ENCODE results near the gene SIRT2. TPM values are rescaled to one million over a fixed set of nuclear protein-coding genes. Genes with fewer than 3 reads are reported as not detected.

The SIRT2 gene
- total and polyA plus RNA-seq, 2 of the 8 experiments (the other 6 are each of a cell fraction or from before 2014, with no cell fraction given), result 6.5 to 10.0 TPM

- no peak overlapping the region for H3K14ac ChIP-seq (ENCODE audit: insufficient read length)
- 87% methylated on average over 10 of the region's 10 CpGs; no CpG with 5 or more reads in 1 of the 2 experiments for WGBS, 2 experiments (ENCODE audit: extremely low coverage in 1 of 2, insufficient coverage in 1 of 2, insufficient read length in 1 of 2, insufficient replicate concordance in 2 of 2, low coverage in 1 of 2, low lambda C conversion rate in 2 of 2, missing lambda C conversion rate in 1 of 2)
- H2AFZ ChIP-seq (ENCODE audit: low read length), result no peak overlapping the region
- CTCF ChIA-PET (ENCODE audit: partially characterized antibody), result interaction anchor here (0.6 to 2.7 kb wide), 5 partner anchors 9 to 629 kb away, joined by 3 to 24 read pairs (median 4); partner anchors contain the start of genes MRPS12, NFKBIB and SARS2
- no peak overlapping the region for H4K91ac ChIP-seq (replicated peaks; ENCODE audit: insufficient read length, low read length)
- H3K9me3 ChIP-seq (ENCODE audit: insufficient read depth in 2 of 2, low read depth in 1 of 2, low read length in 1 of 2), result no peaks in the 10 kb centered on the region
- no peak overlapping the region for H2BK12ac ChIP-seq (ENCODE audit: low read depth, low read length)
- no peak overlapping the region for H2BK15ac ChIP-seq (ENCODE audit: low read length)
- no peak overlapping the region for H3K27ac ChIP-seq (ENCODE audit: low read depth, low read length)
- no peak overlapping the region for H2AK5ac ChIP-seq (ENCODE audit: low read depth, low read length)
- H2BK120ac ChIP-seq (replicated peaks; ENCODE audit: low read depth, low read length), result no peak overlapping the region
- H3K23me2 ChIP-seq (ENCODE audit: low read depth, low read length), result peaks cover 6% of the 10 kb centered on the region; the same call in 1 of the 2 replicates
- FAIRE-seq (no peak), DNase-seq (ENCODE audit: low read depth in 1 of 2, low spot score in 2 of 2) (no peak)
- H4K8ac ChIP-seq (ENCODE audit: extremely low read depth, insufficient read depth, low read length), result no peak overlapping the region
- no peak overlapping the region for H3K9ac ChIP-seq (replicated peaks in 1 of 4; ENCODE audit: extremely low read depth in 1 of 4, low read depth in 3 of 4, low read length in 3 of 4)
- TF ChIP-seq POU5F1 (IDR thresholded peaks at IDR 0.05; ENCODE audit: low read depth, low read length) (no peak), FOSL1 (IDR thresholded peaks at IDR 0.05; ENCODE audit: insufficient read depth, low read depth, low read length) (no peak), GABPA (IDR thresholded peaks at IDR 0.05; ENCODE audit: borderline replicate concordance, insufficient read depth, low read length) (no peak), GTF2F1 (IDR thresholded peaks at IDR 0.05; ENCODE audit: borderline replicate concordance, low read depth, low read length) (no peak)
- no peak overlapping the region for H3K4me2 ChIP-seq (ENCODE audit: insufficient read depth in 1 of 2, low read depth in 2 of 2, low read length in 2 of 2)
- peaks cover 0 to 7% of the 10 kb centered on the region in 2 experiments for H4K20me1 ChIP-seq (replicated peaks in 1 of 2; ENCODE audit: control insufficient read depth in 1 of 2, insufficient read depth in 2 of 2, low read length in 2 of 2)
- no peaks in the 10 kb centered on the region for H3K79me1 ChIP-seq (ENCODE audit: low read depth, low read length)
- no peak overlapping the region for H3K18ac ChIP-seq (ENCODE audit: extremely low read depth, low read length)
- no peaks in the 10 kb centered on the region for H3K27me3 ChIP-seq (replicated peaks in 1 of 4; ENCODE audit: control insufficient read depth in 3 of 4, extremely low read depth in 1 of 4, insufficient read depth in 3 of 4, low read length in 3 of 4)
- no peak overlapping the region for H3K4ac ChIP-seq (replicated peaks; ENCODE audit: insufficient read length, low read depth, low read length)
- no peak overlapping the region for H3K23ac ChIP-seq (ENCODE audit: insufficient read length)
- POLR2A ChIA-PET (ENCODE audit: partially characterized antibody), result interaction anchor here (0.9 to 6.7 kb wide), 5 partner anchors 11 to 102 kb away, joined by 3 to 36 read pairs (median 6); partner anchors contain the start of genes MRPS12, NFKBIB, SARS2 and SIRT2
- H3K4me1 ChIP-seq (replicated peaks in 1 of 4; ENCODE audit: control insufficient read depth in 3 of 4, insufficient read depth in 4 of 4, low read length in 3 of 4), result no peaks in the 10 kb centered on the region
- no peaks in the 10 kb centered on the region; a peak in 1 of 4 replicates for H3K79me2 ChIP-seq (ENCODE audit: control insufficient read depth in 1 of 2, insufficient read depth in 2 of 2, low read length in 2 of 2)
- peaks cover 2 to 20% (median 11%) of the 10 kb centered on the region in 4 experiments; a peak in 6 of 8 replicates for H3K36me3 ChIP-seq (ENCODE audit: control insufficient read depth in 2 of 4, insufficient read depth in 4 of 4, low read length in 3 of 4)
- no peak overlapping the region for H2BK20ac ChIP-seq (ENCODE audit: low read length)
- H4K5ac ChIP-seq (ENCODE audit: insufficient read length, low read depth, low read length), result no peak overlapping the region
- H3K56ac ChIP-seq (replicated peaks; ENCODE audit: insufficient read length, low read depth, low read length), result no peak overlapping the region
- H2BK5ac ChIP-seq (ENCODE audit: low read depth, low read length), result no peak overlapping the region
- no peak overlapping the region for H3K4me3 ChIP-seq (ENCODE audit: extremely low read depth in 1 of 4, insufficient read depth in 2 of 4, low read depth in 3 of 4, low read length in 4 of 4)
Observed at GRCh38 chr19:38918526-38918925, 19.1 kb upstream of the SIRT2 start.

All from H1 (cell line).